HG02943 (cell line): ENCODE measurements around the gene KCNK1.
"Not testable (repeated sequence)": the region's sequence is repeated elsewhere in the genome, so short reads cannot be mapped to it uniquely, and the experiment has no call there.

ENCODE experiments used
- ATAC-seq: cut with Tn5 transposase; IDR thresholded peaks from one replicate; pipeline ENCODE4 v1.9.1; 2021; ENCODE audit warnings: mild to moderate bottlenecking, low read depth, moderate library complexity; ENCODE audit not compliant: unreplicated experiment

Gene KCNK1

GRCh38 chr1:233664804-233665574, 51.1 kb downstream of the KCNK1 start:
- no peak for ATAC-seq

DNA sequence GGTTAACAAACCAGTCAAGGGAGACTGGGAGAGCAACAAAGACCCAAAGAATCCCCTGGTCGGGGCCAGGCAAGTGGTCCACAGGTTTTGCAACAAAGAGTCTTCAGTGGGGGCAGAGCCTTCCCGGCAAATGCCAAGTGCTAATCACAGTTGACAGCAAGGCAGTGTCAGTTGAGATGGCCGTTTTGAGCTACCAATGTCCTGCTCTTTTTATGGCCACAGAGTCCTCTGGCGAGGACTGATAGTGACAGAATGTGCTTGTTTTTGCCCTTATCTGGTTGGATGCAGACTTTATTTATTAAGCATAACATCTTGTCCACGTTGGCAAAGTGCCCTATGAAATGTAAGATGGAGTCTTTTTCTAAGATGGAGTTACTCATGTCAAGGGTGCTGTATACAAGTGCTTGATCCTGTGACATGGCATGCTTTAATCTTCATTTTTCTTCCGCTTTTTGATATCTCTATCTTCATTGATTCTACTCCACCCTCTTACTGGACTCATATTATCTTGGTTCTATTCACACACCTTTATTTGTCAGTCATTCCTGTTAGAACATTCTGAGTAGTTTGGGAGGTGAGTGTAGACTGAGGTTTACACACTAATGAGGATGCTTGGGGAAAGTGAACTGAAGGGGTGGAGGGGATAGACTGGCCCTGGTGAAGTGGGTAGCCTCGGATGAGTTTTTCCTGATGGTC, 51.8 kb downstream of the KCNK1 start:
- no peak for ATAC-seq

- ATAC-seq, result no peak
Measured at GRCh38 chr1:233667741-233668140, 53.8 kb downstream of the KCNK1 start.

DNA sequence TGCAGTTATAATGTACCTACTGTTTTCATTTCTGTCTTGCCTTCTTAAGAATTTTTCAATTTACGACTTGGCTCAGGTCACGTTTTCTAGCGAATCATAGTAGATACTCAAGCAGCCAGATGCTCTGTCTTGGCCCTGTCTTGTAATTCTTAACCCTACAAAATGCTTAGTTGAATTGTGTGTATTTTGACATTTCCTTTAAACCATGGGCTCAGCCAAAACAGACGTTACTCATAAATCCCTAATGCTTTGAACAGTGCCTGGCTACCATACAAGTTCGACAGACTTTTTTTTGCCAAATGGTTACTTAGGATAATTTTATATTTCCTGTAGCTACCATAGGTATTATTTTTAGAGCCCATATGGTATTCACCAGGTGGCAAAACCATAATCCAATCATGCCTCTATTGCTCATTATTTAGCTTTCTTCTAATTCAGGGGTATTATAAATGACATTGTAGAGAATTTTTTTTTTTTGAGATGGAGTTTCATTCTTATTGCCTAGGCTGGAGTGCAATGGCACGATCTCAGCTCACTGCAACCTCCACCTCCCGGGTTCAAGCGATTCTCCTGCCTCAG, 54.3 kb downstream of the KCNK1 start:
- no peak for ATAC-seq

DNA sequence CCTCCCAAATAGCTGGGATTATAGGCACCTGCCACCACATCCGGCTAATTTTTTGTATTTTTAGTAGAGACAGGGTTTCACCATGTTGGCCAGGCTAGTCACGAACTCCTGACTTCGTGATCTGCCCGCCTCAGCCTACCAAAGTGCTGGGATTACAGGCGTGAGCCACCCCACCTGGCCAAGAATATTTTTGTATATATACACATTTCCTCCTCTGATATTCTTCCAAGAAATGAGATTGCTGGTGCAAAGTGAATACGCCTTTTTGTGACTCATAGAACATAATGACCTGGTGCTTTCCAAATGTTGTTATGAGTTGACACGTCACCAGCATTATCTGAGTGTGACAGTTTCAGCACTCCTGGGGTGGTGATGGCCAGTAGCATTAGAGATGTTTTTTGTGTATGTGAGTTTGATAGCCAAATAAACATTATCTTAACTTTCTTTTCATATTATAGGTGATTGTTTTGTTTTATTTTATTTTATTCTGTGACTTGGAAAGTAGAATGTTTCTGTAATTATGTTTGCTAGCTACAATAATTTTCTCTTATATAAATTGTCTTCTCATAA, 54.9 kb downstream of the KCNK1 start:
- no peak for ATAC-seq

GRCh38 chr1:233670363-233670762, 56.5 kb downstream of the KCNK1 start:
- ATAC-seq, result not testable (repeated sequence)

- no peak for ATAC-seq
Measured at GRCh38 chr1:233671286-233671685, 57.4 kb downstream of the KCNK1 start.

- ATAC-seq, result no peak
Measured at GRCh38 chr1:233672732-233673131, 58.8 kb downstream of the KCNK1 start.

DNA sequence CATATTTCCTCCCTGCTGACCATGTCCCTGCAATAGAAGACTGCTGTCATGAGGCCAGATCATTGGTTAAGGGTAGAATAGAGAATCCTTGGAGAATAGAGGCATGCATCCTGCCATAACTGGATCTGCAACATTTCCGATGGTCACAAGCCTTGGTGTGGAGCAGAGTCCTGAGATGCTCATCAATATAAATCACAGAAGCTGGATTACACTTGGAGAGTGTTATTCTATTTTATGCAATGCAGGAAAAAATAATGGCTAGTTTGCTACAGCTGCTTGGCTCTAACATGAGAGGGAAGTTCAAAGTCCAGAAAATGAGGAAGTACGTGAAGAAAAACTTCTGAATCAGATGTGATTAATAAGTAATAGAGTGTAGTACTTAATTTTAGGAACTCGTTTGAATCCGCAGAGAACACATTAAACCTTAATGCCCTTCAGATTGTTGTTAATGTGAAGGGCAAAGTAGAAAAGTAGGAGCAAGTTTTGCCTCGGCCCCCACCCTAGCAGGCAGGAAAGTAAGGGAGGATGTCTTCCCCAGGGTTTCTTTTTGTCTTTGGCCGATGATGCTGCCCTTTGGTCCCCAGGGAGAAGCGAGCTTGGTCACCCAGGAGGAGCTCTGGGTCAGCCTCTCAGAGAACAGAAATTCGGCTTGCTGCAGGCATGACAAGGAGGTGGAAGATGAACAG, 59.5 kb downstream of the KCNK1 start:
- peak; percentile 48 for ATAC-seq

DNA sequence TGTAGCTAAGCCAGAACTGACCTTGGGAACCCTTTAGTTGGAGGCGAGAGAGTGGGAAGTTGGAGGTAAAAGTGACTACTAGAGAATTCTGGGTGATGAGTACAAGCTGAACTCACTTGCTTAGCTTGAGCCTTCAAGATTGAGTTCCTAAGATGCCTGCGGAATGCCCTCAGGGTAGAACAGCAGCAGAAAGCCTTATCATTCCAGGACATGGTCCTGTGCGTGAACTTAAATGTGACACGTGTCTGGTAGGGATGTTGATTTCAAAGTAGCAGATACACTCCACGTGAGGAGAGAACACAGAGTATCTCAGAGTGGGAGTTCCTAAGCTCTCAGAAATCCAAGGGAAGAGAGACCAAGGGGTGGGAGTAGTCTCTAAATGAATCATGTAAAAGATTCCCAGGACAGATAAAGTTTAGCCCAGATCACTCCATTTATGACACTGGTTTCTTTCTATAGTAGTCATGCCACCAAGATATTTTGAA, 60.1 kb downstream of the KCNK1 start:
- ATAC-seq, result no peak

- ATAC-seq, result peak; percentile 4
Measured at GRCh38 chr1:233675446-233675845, 61.5 kb downstream of the KCNK1 start.

GRCh38 chr1:233675893-233676292, 62.0 kb downstream of the KCNK1 start:
- ATAC-seq, result peak; percentile 86

DNA sequence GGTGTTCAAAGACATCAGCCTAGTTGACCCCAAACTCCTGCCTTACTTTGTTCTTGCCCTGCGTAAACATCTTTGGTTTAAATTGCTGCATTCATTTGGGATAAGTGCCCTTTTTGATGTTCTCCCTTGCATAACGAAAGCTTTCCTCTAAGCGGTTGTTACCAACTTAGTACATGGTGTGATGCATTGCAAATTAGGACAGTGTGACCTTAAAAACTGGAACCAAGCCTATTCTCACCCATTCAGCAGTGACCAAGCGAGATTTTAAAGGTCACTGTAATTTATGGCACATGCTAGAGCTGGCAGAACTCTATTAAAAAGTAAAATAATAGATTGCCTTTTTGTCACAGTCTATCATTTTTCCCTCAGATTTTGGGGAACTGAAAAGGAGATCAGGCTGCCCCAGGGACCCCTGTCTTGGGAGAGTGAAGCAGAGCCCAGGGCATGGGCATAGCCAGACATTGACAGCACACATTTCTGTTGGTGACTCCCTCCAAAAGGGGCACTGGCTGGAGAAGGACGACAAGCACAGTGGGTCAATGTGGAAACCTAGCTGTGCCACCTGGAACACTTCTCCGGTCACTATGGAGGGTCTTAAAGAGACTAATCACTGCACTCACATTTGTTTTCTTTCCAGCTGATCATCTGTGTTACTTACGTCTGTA, 63.9 kb downstream of the KCNK1 start:
- no peak for ATAC-seq

DNA sequence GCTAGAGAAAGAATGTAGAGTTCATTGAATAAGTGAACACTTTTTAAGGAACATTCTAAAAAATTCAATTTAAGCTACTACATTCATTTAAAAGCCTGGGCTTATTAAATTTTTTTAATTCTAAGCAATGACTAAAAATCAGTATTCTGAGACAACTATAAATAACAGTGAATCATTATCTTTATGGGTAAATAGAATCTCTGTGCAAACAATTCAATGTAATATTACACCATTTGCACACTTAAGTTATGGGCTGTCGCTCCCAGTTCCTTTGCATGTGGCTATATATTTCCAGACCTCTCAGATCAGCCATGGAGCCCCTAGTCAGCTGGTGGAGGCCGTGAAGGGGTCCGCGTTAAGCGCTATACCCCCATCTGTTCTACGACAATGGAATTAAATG, 65.1 kb downstream of the KCNK1 start:
- no peak for ATAC-seq

GRCh38 chr1:233679591-233680373, 65.9 kb downstream of the KCNK1 start:
- ATAC-seq, result no peak

- ATAC-seq, result no peak
Measured at GRCh38 chr1:233681285-233681684, 67.4 kb downstream of the KCNK1 start.

GRCh38 chr1:233686653-233687052, 72.7 kb downstream of the KCNK1 start:
- ATAC-seq, result not testable (repeated sequence)

GRCh38 chr1:233689017-233689747, 75.3 kb downstream of the KCNK1 start:
- no peak for ATAC-seq
